Measurements from ENCODE around the gene LMF1. TPM values are rescaled to one million over a fixed set of nuclear protein-coding genes. Genes with fewer than 3 reads are reported as not detected.
A peak's percentile ranks its signal among the peaks of the same experiment; 100 is the strongest.

LMF1 gene
- total RNA-seq, 1 donor from 2014 or later, result 2.1 TPM

- H3K4me3 ChIP-seq (ENCODE audit: low read depth, low read length), result no peak overlapping the region
- FAIRE-seq (no peak), DNase-seq (ENCODE audit: low read depth) (no peak)
- no peaks in the 10 kb centered on the region for H3K36me3 ChIP-seq (ENCODE audit: control insufficient read depth, insufficient read depth, low read length)
- TF ChIP-seq CTCF (IDR thresholded peaks at IDR 0.05; ENCODE audit: insufficient read depth, low read length, severe bottlenecking), result no peak
- H3K27me3 ChIP-seq (ENCODE audit: control insufficient read depth, insufficient read depth, low read length), result peaks cover 22% of the 10 kb centered on the region
Measured at GRCh38 chr16:982145-983043, 11.6 kb upstream of the LMF1 start.

- FAIRE-seq (no peak), DNase-seq (ENCODE audit: low read depth) (no peak)
- Histone ChIP-seq H3K36me3 (ENCODE audit: control insufficient read depth, insufficient read depth, low read length) (no peaks in the 10 kb centered on the region), H3K27me3 (ENCODE audit: control insufficient read depth, insufficient read depth, low read length) (peaks cover 22% of the 10 kb centered on the region), H3K4me3 (ENCODE audit: low read depth, low read length) (peak within 1 kb of the TSS; percentile 2)
- no peak for TF ChIP-seq CTCF (IDR thresholded peaks at IDR 0.05; ENCODE audit: insufficient read depth, low read length, severe bottlenecking)
Measured at GRCh38 chr16:981695-982144, 10.9 kb upstream of the LMF1 start, which contains the start of gene SOX8. SOX8 (plus strand) TSS chr16:981770; CDS start chr16:981923, 153 bp downstream.

GRCh38 chr16:980595-980854 lies 9.7 kb upstream of the LMF1 start:
- Histone ChIP-seq H3K36me3 (ENCODE audit: control insufficient read depth, insufficient read depth, low read length) (no peaks in the 10 kb centered on the region), H3K4me3 (ENCODE audit: low read depth, low read length) (no peak overlapping the region), H3K27me3 (ENCODE audit: control insufficient read depth, insufficient read depth, low read length) (peaks cover 22% of the 10 kb centered on the region)
- DNase-seq (ENCODE audit: low read depth), result no peak
- TF ChIP-seq CTCF (IDR thresholded peaks at IDR 0.05; ENCODE audit: insufficient read depth, low read length, severe bottlenecking), result no peak
- FAIRE-seq, result no peak

- Histone ChIP-seq H3K4me3 (ENCODE audit: low read depth, low read length) (no peak overlapping the region), H3K36me3 (ENCODE audit: control insufficient read depth, insufficient read depth, low read length) (no peaks in the 10 kb centered on the region), H3K27me3 (ENCODE audit: control insufficient read depth, insufficient read depth, low read length) (peaks cover 22% of the 10 kb centered on the region)
- DNase-seq (ENCODE audit: low read depth) (no peak), FAIRE-seq (no peak)
- TF ChIP-seq CTCF (IDR thresholded peaks at IDR 0.05; ENCODE audit: insufficient read depth, low read length, severe bottlenecking), result no peak
Measured at GRCh38 chr16:979859-980594, 9.2 kb upstream of the LMF1 start.

- FAIRE-seq (no peak), DNase-seq (ENCODE audit: low read depth) (no peak)
- H3K36me3 ChIP-seq (ENCODE audit: control insufficient read depth, insufficient read depth, low read length), result no peaks in the 10 kb centered on the region
- peaks cover 22% of the 10 kb centered on the region for H3K27me3 ChIP-seq (ENCODE audit: control insufficient read depth, insufficient read depth, low read length)
- no peak overlapping the region for H3K4me3 ChIP-seq (ENCODE audit: low read depth, low read length)
- TF ChIP-seq CTCF (IDR thresholded peaks at IDR 0.05; ENCODE audit: insufficient read depth, low read length, severe bottlenecking), result no peak
Measured at GRCh38 chr16:979147-979546, 8.4 kb upstream of the LMF1 start.
